Activated CD8-positive, alpha-beta T cell treated with anti-CD3 and anti-CD28 coated beads for 36 hours (primary cell): ENCODE data around the gene SLC30A1. TPM values are rescaled to one million over a fixed set of nuclear protein-coding genes. Genes with fewer than 3 reads are reported as not detected.

Source experiments
- ATAC-seq: fragments of 200-7000 bp; cut with Tn5 transposase; one replicate; pipeline ENCODE4 v1.10.0; 2021; ENCODE audit warnings: mild to moderate bottlenecking, moderate library complexity
- CTCF ChIA-PET: fragments of 350-600 bp; sonication (Branson Sonifier 250); formaldehyde crosslinking; loops from one replicate; lab custom pipeline; 2021; ENCODE audit warnings: antibody characterized with exemption; lab: Charles Lee
- POLR2A ChIA-PET: fragments of 350-600 bp; sonication (Branson Sonifier 250); formaldehyde crosslinking; loops from one replicate; lab custom pipeline; 2021; ENCODE audit warnings: antibody characterized with exemption; lab: Charles Lee
- DNase-seq: peaks from one replicate; pipeline ENCODE4 v3.0.0-alpha.2; 2020
- H3K27ac Mint-ChIP-seq: one replicate; pipeline ENCODE4 v1.8.0; 2021; ENCODE audit warnings: mild to moderate bottlenecking, mixed read lengths
- H3K27me3 Mint-ChIP-seq: one replicate; pipeline ENCODE4 v1.8.0; 2021; ENCODE audit warnings: mixed read lengths
- H3K36me3 Mint-ChIP-seq: one replicate; pipeline ENCODE4 v1.8.0; 2021; ENCODE audit warnings: low read depth, mixed read lengths
- H3K4me1 Mint-ChIP-seq: one replicate; pipeline ENCODE4 v1.8.0; 2021; ENCODE audit warnings: low read depth, mixed read lengths
- H3K4me3 Mint-ChIP-seq: one replicate; pipeline ENCODE4 v1.8.0; 2021; ENCODE audit warnings: mild to moderate bottlenecking, moderate library complexity, mixed read lengths
- H3K9me3 Mint-ChIP-seq: one replicate; pipeline ENCODE4 v1.8.0; 2021; ENCODE audit warnings: mixed read lengths
- intact Hi-C: fragments of 100-400 bp; cut with micrococcal nuclease; formaldehyde crosslinking; loops from one replicate; pipeline ENCODE4 v1.10.0; 2022
- total RNA-seq, 2 experiments: library from RNA; stranded (reverse); gene quantifications; one replicate each; pipeline ENCODE4 v1.2.3, GENCODE V29; 2021
- TF ChIP-seq, protein P1 (sequence below): fragments of 200-600 bp; IDR thresholded peaks from one replicate; pipeline ENCODE4 v1.8.0; 2022; ENCODE audit warnings: antibody characterized with exemption, mild to moderate bottlenecking

Gene SLC30A1
- total RNA-seq, 2 experiments from 2014 or later = 6.2 to 7.2 TPM

- Mint-ChIP-seq H3K27me3 (no peaks in the 10 kb centered on the region), H3K27ac (no peak overlapping the region), H3K4me3 (no peak overlapping the region), H3K9me3 (no peaks in the 10 kb centered on the region), H3K36me3 (no peaks in the 10 kb centered on the region), H3K4me1 (peaks cover 12% of the 10 kb centered on the region)
- ATAC-seq (no peak), DNase-seq (no peak)
- ChIA-PET CTCF (interaction anchor here (0.6 to 1.2 kb wide), 3 partner anchors 16 to 46 kb away, joined by 3 to 5 read pairs (median 3); no protein-coding TSS in a partner anchor), POLR2A (interaction anchor here (0.6 kb wide), 1 partner anchor 886 kb away, joined by 3 read pairs; no protein-coding TSS in a partner anchor)
- TF ChIP-seq, protein P1, sequence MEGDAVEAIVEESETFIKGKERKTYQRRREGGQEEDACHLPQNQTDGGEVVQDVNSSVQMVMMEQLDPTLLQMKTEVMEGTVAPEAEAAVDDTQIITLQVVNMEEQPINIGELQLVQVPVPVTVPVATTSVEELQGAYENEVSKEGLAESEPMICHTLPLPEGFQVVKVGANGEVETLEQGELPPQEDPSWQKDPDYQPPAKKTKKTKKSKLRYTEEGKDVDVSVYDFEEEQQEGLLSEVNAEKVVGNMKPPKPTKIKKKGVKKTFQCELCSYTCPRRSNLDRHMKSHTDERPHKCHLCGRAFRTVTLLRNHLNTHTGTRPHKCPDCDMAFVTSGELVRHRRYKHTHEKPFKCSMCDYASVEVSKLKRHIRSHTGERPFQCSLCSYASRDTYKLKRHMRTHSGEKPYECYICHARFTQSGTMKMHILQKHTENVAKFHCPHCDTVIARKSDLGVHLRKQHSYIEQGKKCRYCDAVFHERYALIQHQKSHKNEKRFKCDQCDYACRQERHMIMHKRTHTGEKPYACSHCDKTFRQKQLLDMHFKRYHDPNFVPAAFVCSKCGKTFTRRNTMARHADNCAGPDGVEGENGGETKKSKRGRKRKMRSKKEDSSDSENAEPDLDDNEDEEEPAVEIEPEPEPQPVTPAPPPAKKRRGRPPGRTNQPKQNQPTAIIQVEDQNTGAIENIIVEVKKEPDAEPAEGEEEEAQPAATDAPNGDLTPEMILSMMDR = no peak
- intact Hi-C loops = no loop called here
These were observed 47.5 kb downstream of the SLC30A1 start for GRCh38 chr1:211531194-211532087.

DNA sequence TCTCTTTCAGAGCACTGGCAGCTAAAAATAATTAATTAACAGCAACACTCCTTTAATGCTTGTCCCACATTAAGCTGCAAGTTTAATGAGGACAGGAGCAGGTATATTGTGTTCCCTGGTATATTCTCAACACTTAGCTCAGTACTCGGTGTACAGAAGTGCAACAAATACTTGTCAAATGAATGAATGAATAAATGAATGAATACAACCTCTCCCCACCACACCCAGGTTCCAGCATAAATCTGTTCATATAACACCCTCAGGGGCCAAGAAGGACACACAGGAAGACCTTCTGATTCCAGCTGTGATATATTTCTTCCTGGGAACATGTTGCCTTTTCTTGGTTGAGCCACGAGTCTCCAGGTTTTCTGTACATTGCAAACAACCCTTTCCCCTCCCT, 48.9 kb downstream of the SLC30A1 start:
- Mint-ChIP-seq H3K4me1 (peaks cover 12% of the 10 kb centered on the region), H3K27me3 (no peaks in the 10 kb centered on the region), H3K4me3 (no peak overlapping the region), H3K36me3 (no peaks in the 10 kb centered on the region), H3K9me3 (no peaks in the 10 kb centered on the region), H3K27ac (no peak overlapping the region)
- CTCF ChIA-PET = no interaction called here
- POLR2A ChIA-PET = no interaction called here
- intact Hi-C loops = no loop called here
- no peak for ATAC-seq
- DNase-seq = no peak
- TF ChIP-seq, protein P1 = no peak

DNA sequence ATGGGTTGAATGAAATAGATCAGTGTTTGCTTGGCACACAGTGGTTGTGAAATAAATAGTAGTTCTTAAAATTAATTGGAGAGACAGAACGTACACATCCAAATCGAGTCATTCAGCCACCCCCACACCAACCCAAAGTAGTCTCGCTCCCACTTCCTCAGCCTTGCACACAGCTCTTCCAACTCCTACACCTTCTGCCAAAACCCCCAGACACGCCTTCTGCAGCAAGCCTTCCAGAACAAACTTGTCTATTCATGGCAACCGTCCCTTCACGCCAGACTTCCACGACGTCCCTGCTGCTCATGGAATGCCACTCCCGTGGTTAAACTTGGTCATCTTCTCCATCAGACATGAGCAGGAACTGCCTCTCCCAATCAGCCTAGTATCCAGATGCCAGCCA, 49.5 kb downstream of the SLC30A1 start:
- intact Hi-C loops = no loop called here
- Mint-ChIP-seq H3K27me3 (no peaks in the 10 kb centered on the region), H3K4me3 (no peak overlapping the region), H3K36me3 (no peaks in the 10 kb centered on the region), H3K27ac (no peak overlapping the region), H3K9me3 (no peaks in the 10 kb centered on the region), H3K4me1 (peaks cover 12% of the 10 kb centered on the region)
- DNase-seq (no peak), ATAC-seq (no peak)
- TF ChIP-seq, protein P1 = no peak
- POLR2A ChIA-PET = no interaction called here
- CTCF ChIA-PET = no interaction called here

DNA sequence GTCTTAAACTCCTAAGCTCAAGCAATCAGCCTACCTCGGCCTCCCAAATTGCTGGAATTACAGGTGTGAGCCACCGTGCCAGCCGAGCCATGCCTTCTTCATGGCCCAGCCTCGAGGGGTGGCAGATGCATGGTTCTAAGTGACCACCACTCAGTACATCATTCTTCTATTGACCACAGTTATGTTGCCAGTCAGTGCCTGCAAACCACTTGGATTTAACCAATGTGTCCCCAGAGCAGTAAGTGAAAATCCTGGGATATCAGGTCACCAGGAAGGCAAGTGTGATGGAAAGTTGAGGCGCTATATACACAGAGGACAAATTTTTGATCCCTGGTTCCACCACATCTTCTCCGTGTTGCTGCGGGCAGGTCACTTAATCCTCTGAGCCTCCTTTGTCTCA, 50.0 kb downstream of the SLC30A1 start:
- TF ChIP-seq, protein P1 = no peak
- Mint-ChIP-seq H3K27ac (no peak overlapping the region), H3K4me3 (no peak overlapping the region), H3K9me3 (no peaks in the 10 kb centered on the region), H3K27me3 (no peaks in the 10 kb centered on the region), H3K36me3 (no peaks in the 10 kb centered on the region), H3K4me1 (peaks cover 12% of the 10 kb centered on the region)
- DNase-seq = no peak
- ATAC-seq = no peak
- CTCF ChIA-PET = interaction anchor here (1.2 to 2.8 kb wide), 2 partner anchors 15 to 52 kb away, joined by 6 to 16 read pairs; no protein-coding TSS in a partner anchor
- intact Hi-C loops = no loop called here
- POLR2A ChIA-PET = no interaction called here

DNA sequence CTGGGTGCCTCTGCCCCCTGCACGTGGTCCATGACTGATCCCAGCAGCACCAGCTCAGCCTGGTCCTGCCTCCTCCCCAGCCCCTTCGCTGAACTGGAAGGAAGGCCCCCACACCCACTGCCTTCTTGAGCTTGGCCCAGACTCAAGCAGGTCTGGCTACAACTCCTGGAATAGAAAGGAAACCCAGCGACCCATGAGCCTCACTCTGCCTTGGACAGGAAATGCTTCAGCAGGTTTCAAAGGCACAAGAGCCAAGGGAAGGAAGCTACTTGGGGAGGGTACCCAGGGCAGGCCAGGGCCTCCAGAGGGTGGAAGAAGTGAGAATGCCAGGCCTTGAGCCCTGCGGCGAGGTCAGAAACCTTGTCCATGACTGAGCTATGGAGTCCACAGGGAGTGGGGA, 51.1 kb downstream of the SLC30A1 start:
- ATAC-seq (no peak), DNase-seq (no peak)
- Mint-ChIP-seq H3K27ac (no peak overlapping the region), H3K4me1 (peaks cover 12% of the 10 kb centered on the region), H3K36me3 (no peaks in the 10 kb centered on the region), H3K4me3 (no peak overlapping the region), H3K27me3 (no peaks in the 10 kb centered on the region), H3K9me3 (no peaks in the 10 kb centered on the region)
- ChIA-PET CTCF (interaction anchor here (0.9 to 2.8 kb wide), 5 partner anchors 13 to 126 kb away, joined by 3 to 16 read pairs (median 4); partner anchors contain the start of gene SLC30A1), POLR2A (no interaction called here)
- intact Hi-C loops = no loop called here
- TF ChIP-seq, protein P1 = no peak
